GM12864 (cell line): ENCODE measurements around the gene TNIK.

Experiments
- DNase-seq: peaks from one replicate; pipeline ENCODE4 v3.0.0-alpha.2; 2011; ENCODE audit warnings: low read depth
- H3K4me3 ChIP-seq: 2 replicates; pipeline ENCODE4 v1.5.1; 2011; ENCODE audit warnings: mild to moderate bottlenecking, low read depth, low read length, control low read depth
- TF ChIP-seq, protein P1 (sequence below): IDR thresholded peaks from 2 replicates; pipeline ENCODE4 v1.5.1; 2011; ENCODE audit warnings: low read depth, mild to moderate bottlenecking, moderate library complexity, low read length, control low read depth, inconsistent platforms; ENCODE audit errors: missing control alignments

TNIK gene

DNA sequence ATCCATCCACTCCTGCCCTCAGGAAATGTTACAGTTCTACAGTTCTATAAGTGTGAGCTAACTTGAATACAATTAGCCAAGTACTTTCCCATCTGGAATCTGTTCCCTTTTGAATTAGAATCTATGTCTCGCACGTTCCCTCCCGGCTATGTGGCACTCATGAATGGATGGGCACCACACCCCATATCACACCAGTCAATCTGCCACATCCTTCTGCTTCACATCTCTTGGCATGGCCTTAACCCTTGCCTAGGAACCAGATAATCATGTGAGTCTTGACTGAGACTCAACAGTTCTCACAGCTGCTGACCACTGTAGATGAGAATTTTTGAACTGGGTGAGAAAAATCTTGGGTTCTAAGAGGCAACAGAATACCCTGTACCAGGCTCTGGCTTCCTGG, 180.2 kb downstream of the TNIK start:
- TF ChIP-seq, protein P1, sequence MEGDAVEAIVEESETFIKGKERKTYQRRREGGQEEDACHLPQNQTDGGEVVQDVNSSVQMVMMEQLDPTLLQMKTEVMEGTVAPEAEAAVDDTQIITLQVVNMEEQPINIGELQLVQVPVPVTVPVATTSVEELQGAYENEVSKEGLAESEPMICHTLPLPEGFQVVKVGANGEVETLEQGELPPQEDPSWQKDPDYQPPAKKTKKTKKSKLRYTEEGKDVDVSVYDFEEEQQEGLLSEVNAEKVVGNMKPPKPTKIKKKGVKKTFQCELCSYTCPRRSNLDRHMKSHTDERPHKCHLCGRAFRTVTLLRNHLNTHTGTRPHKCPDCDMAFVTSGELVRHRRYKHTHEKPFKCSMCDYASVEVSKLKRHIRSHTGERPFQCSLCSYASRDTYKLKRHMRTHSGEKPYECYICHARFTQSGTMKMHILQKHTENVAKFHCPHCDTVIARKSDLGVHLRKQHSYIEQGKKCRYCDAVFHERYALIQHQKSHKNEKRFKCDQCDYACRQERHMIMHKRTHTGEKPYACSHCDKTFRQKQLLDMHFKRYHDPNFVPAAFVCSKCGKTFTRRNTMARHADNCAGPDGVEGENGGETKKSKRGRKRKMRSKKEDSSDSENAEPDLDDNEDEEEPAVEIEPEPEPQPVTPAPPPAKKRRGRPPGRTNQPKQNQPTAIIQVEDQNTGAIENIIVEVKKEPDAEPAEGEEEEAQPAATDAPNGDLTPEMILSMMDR: no peak

GRCh38 chr3:171278299-171278590, 182.0 kb downstream of the TNIK start:
- TF ChIP-seq, protein P1: no peak
- no peak for DNase-seq
- no peak overlapping the region for H3K4me3 ChIP-seq

More for the DNA sequence above, 180.2 kb downstream of the TNIK start:
- no peak for DNase-seq
- no peak overlapping the region for H3K4me3 ChIP-seq

GRCh38 chr3:171277456-171278298, 182.5 kb downstream of the TNIK start:
- TF ChIP-seq, protein P1: no peak
- H3K4me3 ChIP-seq: no peak overlapping the region
- no peak for DNase-seq

- TF ChIP-seq, protein P1: no peak
- no peak for DNase-seq
- no peak overlapping the region for H3K4me3 ChIP-seq
Measured at GRCh38 chr3:171276923-171277322, 183.3 kb downstream of the TNIK start.

GRCh38 chr3:171274222-171274621, 186.0 kb downstream of the TNIK start:
- H3K4me3 ChIP-seq: no peak overlapping the region
- TF ChIP-seq, protein P1: no peak
- DNase-seq: no peak

DNA sequence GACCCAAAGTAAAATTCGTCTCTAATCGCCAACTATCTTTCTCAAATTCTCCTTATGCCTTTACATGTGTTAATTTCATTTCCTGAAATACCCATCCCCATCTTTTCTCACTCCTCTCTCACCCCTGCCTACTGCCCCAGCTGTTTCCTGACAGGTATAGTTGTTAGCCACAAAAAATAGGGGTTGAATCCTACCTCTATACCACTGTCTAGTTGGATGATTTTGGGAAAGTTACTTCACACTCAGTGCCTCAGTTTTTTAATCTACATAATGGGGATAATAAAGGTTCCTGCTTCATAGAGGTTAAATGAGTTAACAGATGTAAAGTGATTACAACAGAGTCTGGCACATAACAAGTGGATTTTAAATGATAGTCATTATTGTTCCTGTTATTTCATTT, 189.7 kb downstream of the TNIK start:
- TF ChIP-seq, protein P1: no peak
- no peak overlapping the region for H3K4me3 ChIP-seq
- DNase-seq: no peak

DNA sequence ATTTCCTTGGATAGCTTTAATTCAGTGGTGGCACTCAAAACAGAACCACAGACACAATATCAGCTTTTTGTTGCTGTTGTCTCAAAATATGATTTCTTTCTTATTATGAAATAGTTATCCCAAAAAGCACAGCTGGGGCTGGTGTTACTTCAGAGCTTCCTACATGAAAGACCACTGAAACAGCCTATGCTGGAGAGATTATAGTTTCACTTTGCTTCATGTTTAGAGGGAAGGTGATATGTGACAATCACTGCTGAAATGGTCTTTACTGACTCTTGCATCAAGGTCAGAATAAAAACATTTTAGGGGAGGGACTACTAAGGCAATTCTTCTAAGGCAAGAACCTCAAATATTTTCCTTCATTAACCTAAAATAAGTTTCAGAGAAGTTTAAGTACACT, 190.7 kb downstream of the TNIK start:
- TF ChIP-seq, protein P1: no peak
- no peak overlapping the region for H3K4me3 ChIP-seq
- DNase-seq: no peak
